ENCODE measurements around the gene GRB14. TPM values are rescaled to one million over a fixed set of nuclear protein-coding genes. Genes with fewer than 3 reads are reported as not detected.

Gene GRB14
- total and polyA plus RNA-seq, 8 donors, result 4.1 to 75.4 (median 60.0) TPM

DNA sequence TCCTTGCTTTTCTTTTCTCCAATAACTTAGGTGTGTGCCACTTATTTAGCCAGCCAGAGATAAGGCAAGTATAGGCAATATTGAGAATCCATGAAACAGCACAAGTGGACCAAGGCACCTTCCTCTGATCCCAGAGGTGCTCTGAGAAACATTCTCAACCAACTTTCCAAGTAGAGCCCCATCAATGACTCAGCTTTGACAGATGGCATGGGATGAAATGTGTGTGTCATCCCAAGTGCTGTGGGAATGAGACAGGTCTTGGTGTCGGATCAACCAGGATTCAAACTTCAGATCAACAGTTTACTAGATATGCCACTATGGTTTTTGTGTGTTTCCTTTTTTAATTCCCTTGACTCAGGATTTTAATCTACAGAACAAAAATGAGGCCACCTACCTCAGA is 164.0 kb downstream of the GRB14 start:
- no peaks in the 10 kb centered on the region for H3K36me3 ChIP-seq
- no peak overlapping the region for H3K4me3 ChIP-seq
- DNase-seq, result no peak
- H3K27ac ChIP-seq, result no peak overlapping the region
- H3K9me3 ChIP-seq, result no peaks in the 10 kb centered on the region
- ATAC-seq, result no peak
- intact Hi-C loops (cut with DNase I), result no loop called here
- TF ChIP-seq, protein P1, sequence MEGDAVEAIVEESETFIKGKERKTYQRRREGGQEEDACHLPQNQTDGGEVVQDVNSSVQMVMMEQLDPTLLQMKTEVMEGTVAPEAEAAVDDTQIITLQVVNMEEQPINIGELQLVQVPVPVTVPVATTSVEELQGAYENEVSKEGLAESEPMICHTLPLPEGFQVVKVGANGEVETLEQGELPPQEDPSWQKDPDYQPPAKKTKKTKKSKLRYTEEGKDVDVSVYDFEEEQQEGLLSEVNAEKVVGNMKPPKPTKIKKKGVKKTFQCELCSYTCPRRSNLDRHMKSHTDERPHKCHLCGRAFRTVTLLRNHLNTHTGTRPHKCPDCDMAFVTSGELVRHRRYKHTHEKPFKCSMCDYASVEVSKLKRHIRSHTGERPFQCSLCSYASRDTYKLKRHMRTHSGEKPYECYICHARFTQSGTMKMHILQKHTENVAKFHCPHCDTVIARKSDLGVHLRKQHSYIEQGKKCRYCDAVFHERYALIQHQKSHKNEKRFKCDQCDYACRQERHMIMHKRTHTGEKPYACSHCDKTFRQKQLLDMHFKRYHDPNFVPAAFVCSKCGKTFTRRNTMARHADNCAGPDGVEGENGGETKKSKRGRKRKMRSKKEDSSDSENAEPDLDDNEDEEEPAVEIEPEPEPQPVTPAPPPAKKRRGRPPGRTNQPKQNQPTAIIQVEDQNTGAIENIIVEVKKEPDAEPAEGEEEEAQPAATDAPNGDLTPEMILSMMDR (IDR thresholded peaks at IDR 0.05), result no peak
- H3K27me3 ChIP-seq, result no peaks in the 10 kb centered on the region
- H3K4me1 ChIP-seq, result no peaks in the 10 kb centered on the region

DNA sequence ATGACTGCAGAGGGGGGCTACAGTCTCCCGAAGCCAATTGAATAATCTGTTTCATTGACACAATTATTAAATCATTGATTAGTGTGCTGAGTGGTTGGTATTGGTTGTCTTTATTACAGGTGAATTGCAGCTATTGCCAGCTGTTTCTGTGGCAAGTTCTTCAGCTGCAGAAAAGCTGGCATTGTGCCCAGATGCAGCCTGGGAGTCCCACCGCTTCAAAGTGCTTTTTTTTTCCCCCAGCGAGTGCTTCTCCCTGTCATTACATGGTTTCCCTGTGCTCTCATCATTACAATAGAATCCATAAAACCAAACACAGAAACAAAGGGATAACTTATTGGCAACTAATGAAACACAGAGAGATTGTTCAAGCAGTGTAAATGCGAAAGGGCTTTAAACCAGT is 164.7 kb downstream of the GRB14 start:
- ATAC-seq, result no peak

DNA sequence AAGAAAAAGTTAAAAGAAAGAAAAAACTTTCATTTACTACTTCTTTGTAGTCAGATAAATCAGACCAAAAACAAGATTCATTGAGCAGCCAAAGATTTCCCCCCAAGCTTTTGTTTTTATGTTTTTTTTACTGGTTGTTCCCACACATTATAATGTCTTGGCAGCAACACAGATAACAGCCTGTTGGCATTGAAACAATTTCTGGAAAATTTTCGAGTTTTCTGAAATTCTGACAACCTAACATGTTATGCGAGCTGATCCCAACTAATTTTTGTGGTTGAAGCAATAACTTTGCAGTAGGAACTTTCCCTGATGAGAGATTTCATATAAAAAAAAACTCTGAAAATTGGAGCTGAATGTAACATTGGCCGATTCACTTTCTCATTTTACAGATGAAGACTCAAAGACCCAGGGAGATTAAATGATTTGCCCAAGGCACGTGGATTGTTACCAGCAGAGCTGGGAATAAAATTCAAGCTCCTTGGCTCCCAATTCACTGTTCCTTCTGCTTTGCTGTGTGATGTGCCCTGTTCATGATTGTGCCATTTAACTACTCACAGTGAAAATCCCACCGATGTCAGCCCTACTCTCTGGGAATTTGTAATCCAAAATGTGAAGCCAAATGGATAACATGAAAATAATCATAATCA is 167.5 kb downstream of the GRB14 start:
- no peak overlapping the region for H3K27ac ChIP-seq
- TF ChIP-seq, protein P1 (IDR thresholded peaks at IDR 0.05), result no peak
- no peak for DNase-seq
- no peaks in the 10 kb centered on the region for H3K9me3 ChIP-seq
- no peaks in the 10 kb centered on the region for H3K27me3 ChIP-seq
- no peak overlapping the region for H3K4me3 ChIP-seq
- H3K36me3 ChIP-seq, result no peaks in the 10 kb centered on the region
- ATAC-seq, result no peak
- no peaks in the 10 kb centered on the region for H3K4me1 ChIP-seq
- intact Hi-C loops (cut with DNase I), result no loop called here

More for the DNA sequence above, 164.7 kb downstream of the GRB14 start:
- Histone ChIP-seq H3K4me3 (no peak overlapping the region), H3K36me3 (no peaks in the 10 kb centered on the region), H3K27me3 (no peaks in the 10 kb centered on the region), H3K9me3 (no peaks in the 10 kb centered on the region), H3K27ac (no peak overlapping the region), H3K4me1 (no peaks in the 10 kb centered on the region)
- peak in 2 of 4 donors; percentile 7 to 33 for DNase-seq
- TF ChIP-seq, protein P1 (IDR thresholded peaks at IDR 0.05), result no peak
- intact Hi-C loops (cut with DNase I), result no loop called here

DNA sequence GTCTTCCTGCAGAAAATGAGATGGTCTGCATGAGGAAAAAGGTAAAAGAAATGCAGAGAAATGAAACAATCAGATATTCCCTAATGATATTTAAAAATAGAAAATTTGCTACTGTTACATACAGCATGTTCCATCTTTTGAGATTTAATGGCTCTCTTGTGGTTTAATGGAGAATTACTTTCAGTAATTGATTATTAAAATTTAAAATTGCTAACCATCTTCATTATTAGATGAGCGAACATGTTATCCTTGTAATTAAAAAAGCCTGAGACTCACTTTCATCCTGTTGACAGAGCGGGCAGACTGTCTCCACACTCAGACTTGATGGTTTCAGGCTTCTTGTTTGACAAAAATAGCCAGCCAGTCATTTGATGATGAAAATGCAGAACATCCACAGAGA is 171.0 kb downstream of the GRB14 start:
- no peaks in the 10 kb centered on the region for H3K9me3 ChIP-seq
- TF ChIP-seq, protein P1 (IDR thresholded peaks at IDR 0.05), result no peak
- no peak overlapping the region for H3K27ac ChIP-seq
- intact Hi-C loops (cut with DNase I), result no loop called here
- ATAC-seq, result no peak
- no peak for DNase-seq
- no peaks in the 10 kb centered on the region for H3K36me3 ChIP-seq
- no peaks in the 10 kb centered on the region for H3K4me1 ChIP-seq
- no peaks in the 10 kb centered on the region for H3K27me3 ChIP-seq
- no peak overlapping the region for H3K4me3 ChIP-seq

DNA sequence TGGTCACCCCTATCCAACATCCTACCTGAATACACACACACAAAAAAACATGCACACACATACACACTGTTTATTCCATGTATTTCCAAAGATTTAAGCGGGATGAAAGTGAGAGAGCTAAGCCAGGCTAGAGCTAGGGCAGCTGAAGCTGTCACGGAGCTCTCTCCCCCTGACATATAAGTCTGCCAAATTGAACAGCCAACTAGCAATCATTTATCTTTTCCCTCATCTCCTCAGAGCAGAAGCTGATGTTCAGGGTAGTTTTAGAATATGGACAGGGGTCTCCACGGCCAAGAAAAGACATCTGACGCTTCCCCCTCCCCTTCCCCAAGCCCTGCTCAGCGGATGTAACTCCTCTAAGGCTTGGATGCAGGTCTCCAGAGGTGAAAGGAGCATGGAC is 171.6 kb downstream of the GRB14 start:
- TF ChIP-seq, protein P1 (IDR thresholded peaks at IDR 0.05), result no peak
- H3K9me3 ChIP-seq, result no peaks in the 10 kb centered on the region
- ATAC-seq (no peak), DNase-seq (no peak)
- H3K27ac ChIP-seq, result no peak overlapping the region
- H3K4me3 ChIP-seq, result no peak overlapping the region
- no peaks in the 10 kb centered on the region for H3K27me3 ChIP-seq
- H3K36me3 ChIP-seq, result no peaks in the 10 kb centered on the region
- intact Hi-C loops (cut with DNase I), result no loop called here
- no peaks in the 10 kb centered on the region for H3K4me1 ChIP-seq

Data from left lung (tissue), 10 donors.